GM18511 (cell line): ENCODE results near the gene PHTF2.
"Not testable (repeated sequence)": the region's sequence is repeated elsewhere in the genome, so short reads cannot be mapped to it uniquely, and the experiment has no call there.

ENCODE experiments used
- ATAC-seq: cut with Tn5 transposase; IDR thresholded peaks from one replicate; pipeline ENCODE4 v1.9.1; 2021; ENCODE audit warnings: mild to moderate bottlenecking, moderate library complexity; ENCODE audit not compliant: unreplicated experiment

PHTF2 gene

DNA sequence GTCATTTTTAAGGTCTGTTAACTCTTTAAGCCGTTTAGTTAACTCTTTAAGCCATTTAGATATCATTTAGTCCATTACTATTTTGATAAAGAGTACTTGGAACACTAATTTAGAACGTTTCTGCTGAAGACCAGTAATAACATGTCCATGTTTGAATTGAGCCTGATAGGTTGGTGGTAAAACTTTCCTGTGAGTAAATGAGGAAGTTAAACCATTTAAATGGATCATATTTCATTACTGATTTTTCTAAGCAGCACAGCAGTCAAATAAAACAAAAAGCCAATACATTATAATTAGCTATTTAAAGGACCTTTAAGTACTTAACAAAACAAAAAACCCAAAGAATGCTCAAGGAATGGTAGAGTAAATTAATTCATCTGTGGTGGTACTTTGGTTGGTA is 29.4 kb downstream of the PHTF2 start:
- no peak for ATAC-seq

DNA sequence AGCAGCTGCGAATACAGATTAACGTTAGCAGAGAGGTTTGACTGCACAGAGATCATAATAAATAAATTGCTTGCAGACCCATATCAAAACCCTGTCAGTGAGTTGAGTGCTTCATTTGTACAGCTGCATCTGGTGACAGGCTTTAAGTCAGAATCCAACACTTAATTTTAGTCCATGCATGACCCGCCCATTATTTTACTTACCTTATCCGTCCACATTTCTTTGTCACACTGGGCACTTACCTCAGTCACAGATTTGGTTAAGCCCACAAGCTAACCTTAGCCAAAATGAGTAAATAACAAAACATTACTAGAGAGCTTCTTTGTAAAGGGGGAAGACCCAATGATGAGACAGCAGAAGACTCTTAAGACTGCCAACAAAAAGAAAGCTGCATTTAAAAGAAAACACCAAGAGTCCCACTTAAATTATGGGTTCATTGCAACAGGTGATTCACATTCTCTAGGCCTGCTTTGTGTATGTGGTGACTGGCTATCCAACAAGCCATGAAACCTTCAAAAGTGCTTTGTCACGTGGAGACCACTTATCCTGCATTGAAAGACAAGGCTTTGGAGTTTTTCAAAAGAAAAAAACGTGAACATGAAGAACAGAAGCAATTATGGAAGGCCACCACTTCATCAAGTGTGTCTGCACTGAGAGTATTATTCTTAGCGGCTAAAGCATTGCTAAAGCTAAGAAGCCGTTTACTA is 32.2 kb downstream of the PHTF2 start:
- ATAC-seq, result no peak

DNA sequence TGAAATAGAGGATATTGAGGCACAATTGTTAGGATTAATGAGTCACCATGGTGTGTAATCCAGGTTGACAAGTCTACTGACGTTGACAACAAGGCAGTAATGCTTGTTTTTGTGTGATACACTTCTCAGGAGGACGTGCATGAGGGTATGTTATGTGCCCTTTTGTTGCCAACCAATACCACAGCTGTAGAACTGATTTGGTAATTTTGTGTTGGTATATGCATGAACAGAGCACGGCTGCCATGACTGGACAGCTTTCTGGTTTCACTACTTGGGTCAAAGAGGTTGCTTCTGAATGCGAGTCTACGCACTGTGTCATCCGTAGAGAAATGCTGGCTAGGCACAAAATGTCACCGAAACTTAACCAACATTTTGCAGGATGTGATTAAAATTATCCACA is 32.9 kb downstream of the PHTF2 start:
- no peak for ATAC-seq

DNA sequence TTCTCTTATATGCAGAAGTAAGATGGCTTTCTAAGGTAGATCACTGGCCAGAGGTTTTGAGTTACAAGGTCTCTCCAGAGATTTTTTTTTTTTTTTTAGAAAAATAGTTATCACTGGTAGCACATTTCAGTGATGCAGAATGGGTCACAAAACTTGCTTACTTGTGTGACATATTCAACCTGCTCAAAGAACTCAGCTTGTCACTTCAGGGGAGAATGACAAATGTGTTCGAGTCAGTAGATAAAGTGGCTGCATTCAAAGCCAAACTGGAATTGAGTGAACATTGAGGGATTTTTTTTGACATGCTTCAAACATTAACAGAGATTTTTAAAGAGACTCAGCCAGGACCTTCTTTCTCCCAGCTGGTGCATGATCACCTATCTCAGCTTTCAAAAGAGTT is 33.4 kb downstream of the PHTF2 start:
- ATAC-seq, result no peak

DNA sequence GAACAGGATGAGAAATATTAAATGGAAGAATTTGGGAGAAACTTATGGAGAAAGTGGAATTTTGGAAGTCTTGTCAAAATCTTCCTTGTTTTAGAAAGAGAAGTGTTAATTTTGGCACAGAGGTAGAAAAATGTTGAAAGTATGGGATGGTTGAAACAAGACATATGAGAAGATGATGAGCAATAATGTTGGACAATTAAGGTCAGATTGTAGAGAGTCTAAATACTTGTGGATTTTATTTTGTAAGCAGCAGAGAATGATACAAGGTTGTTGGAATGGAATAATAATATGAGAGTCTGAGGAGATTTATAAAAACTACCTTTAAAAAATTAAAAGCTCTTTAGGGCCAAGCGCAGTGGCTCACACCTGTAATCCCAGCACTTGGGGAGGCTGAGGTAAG is 34.6 kb downstream of the PHTF2 start:
- no peak for ATAC-seq

DNA sequence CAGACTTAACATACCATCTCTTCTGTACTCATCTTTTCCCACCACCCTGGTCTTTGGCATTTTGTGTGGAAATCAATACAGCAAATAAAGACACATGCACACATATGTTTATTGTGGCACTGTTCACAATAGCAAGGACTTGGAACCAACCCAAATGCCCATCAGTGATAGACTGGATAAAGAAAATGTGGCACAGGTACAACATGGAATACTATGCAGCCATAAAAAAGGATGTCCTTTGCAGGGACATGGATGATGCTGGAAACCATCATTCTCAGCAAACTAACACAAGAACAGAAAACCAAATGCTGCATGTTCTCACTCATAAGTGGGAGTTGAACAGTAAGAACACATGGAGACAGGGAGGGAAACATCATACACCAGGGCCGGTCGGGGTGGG is 37.9 kb downstream of the PHTF2 start:
- not testable (repeated sequence) for ATAC-seq

DNA sequence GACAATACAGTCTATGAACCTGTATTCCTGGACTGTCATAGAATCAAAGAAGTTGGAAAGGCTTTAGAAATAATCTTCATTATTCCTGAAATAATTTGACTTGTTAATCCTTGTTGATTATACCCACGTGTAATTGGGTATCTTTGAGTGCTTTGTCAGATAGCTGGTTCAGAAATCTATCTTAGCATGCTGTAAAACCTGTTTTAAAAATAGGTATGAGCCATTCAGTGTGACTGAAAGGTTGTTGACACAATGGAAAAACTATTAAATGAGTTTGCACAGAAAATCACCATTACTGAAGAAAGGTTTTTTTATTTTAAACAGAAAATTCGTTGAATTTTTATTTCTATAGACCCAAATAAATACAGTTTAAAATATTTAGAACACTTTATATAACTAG is 38.7 kb downstream of the PHTF2 start:
- no peak for ATAC-seq

DNA sequence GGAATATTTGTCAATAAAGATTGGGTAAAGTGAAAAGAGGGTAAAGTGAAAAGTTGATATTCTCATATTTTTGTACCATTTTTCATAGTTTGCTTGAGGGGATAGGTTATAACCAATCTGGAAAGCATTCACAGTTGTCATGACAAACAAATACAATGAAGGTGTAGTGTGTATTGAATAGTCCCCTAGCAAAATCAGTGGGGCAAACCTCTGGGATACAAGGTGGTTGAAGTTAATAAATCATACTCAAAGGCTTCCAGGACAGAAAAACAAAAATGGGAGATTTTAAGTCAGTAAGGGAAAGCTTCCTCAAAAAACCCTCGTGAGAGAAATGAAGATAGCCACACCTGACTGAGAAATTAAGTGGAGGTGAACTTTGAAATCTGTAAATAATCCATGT is 39.4 kb downstream of the PHTF2 start:
- ATAC-seq, result no peak

DNA sequence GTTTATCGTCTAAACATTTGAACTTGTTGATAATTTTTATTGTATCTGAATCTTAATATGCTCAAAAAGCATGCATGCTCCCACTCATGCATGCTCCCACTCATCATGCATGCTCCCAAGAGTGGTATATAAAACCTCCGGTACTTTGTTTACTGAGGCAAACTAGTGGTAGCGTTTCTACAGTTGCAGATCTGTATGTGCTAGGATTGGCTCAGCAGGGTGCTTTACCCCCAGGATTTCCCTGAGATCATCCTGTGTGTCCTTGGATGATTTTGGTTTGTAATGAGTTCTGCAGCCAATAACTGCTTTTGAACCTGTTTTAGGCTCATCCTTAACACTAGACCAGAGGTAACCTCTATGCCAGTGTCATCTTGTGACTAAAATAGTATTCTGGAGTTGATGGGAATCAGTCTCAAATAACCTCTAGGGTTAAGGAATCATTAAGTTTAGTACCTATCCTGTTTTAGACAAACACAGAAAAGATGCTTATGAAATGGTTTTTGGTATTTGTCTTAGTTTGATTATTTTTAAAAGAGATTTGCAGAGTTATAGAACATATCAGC is 40.4 kb downstream of the PHTF2 start:
- ATAC-seq, result no peak

DNA sequence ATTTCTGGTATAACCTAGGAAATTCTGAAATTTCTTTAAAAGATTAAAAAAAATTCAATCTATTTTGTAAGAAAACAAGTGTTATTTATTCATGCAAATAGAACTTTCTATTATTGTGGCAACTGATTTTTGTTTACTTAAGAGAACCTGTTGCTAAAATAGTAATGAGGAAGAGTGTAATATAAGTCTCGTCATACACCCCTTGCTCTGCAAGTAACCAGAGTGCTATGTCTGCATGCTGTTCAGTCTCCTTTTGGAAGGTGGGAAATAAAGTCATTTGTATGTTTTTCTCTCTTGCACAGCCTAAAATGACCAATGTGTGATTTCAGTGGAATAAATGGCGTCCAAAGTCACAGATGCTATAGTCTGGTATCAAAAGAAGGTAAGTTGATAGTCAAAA is 41.3 kb downstream of the PHTF2 start:
- ATAC-seq, result no peak

DNA sequence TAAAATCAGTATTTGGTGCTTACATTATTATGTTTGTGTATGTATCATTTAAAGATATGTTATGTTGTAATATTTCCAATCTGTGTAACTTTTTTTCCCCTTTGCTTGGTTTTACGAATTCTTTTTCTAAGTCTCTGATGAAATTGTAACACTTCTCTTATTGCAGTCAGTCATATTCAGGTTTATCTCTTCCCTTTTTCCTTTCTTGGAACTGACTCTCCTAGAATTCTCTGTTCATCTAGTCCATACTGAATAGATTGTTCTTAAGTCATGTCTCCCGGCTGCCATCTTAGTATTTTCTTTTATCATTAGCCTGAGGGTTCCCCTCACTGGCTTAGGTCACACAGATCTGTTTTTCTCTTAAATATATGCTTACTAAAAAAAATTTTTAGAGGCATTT is 44.6 kb downstream of the PHTF2 start:
- ATAC-seq, result no peak

DNA sequence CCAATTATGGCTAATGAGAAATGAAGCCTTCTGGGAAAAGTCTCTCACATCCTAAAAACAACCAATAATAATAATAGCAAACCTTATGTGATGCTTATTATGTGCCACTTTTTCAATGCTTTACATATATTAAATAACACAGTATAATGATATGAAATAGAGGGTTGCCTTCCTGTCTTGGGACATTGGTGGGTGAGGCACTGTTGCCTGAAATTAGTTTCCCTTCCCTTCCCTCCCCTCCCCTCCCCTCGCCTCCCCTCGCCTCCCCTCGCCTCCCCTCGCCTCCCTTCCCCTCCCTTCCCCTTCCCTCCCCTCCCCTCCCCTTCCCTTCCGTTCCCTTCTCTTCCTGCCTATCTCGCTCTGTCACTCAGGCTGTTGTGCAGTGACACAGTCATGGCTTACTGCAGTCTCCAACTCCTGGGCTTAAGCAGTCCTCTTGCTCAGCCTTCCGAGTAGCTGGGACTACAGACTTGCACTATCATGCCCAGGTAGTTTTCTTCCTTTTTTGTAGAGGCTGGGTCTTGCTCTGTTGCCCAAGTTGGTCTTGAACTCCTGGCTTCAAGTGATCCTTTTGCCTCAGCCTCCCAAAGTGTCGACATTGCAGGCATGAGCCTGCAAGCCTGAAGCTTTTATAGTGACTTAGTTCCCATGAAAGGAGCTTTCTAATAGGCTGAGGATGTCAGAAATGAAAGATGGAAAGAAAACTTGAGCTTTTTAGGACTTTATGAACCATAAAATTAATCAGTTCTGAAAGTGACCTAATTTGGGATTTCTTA is 47.9 kb downstream of the PHTF2 start:
- ATAC-seq, result no peak

DNA sequence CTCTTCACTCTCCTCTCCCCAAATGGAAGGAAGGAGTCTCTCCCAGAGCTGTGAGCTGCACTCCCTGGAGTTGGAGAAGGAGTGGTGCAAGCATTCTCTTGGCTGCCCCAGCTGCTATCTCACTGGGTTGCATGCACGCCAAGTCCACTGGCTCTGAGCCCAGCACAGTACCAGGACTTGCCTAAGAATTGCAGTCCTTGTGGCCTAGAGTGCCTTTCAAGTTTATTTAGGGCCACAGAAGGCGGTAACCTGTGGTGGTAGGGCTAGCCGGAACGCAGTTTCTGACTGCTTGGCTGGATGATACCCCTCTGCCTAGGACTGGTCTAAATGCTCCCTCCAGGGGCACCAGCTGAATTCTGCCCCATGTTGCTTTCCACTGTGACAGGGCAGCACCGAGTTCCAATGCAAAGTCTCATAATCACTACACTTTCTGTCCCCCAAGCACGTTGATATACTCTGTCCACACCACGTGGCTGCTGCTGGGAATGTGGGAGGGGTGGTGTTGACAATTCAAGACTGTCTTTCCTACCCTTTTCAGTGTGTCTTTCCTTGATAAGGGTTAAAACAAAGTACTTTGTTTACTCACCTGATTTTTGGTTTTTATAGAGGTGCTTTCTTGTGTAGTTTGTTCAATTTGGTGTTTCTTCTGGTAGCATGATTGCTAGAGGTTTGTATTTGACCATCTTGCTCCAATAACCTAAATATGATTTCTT is 57.0 kb downstream of the PHTF2 start:
- no peak for ATAC-seq

DNA sequence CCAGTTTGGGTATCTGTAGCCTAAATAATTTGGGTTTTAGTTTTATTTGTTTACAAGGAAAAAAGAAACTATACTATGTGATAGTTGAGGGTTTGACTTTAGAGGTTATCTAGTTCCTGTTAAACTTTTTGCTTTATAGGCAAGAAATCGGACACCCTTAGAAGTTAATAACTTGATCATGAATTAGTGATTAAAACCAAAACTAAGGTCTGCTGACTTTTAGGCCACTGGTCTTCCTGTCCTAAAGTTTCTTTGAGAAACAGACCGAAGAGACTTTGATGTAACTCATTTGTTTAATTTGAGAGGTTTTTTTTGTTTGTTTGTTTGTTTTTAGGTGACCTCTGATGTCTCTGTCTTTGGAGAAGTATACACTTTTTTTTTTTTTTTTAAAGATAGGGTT is 59.7 kb downstream of the PHTF2 start:
- ATAC-seq, result peak; percentile 70

DNA sequence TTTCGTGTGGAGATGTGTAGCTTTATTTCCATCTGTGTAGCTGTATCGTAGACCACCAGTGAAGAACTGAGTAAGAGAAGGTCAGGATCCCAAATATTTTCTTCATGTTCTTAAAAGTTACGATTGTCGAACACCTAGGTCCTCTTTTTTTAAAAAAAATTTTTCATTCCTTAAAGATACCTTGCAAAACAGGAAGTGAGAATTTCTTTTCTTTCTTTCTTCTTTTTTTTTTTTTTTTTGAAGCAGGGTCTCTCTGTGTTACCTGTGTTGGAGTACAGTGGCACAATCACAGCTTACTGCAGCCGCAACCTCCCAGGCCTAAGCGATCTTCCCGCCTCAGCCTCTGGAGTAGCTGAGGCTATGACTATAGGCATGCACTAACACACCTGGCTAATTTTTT is 60.8 kb downstream of the PHTF2 start:
- peak; percentile 32 for ATAC-seq

DNA sequence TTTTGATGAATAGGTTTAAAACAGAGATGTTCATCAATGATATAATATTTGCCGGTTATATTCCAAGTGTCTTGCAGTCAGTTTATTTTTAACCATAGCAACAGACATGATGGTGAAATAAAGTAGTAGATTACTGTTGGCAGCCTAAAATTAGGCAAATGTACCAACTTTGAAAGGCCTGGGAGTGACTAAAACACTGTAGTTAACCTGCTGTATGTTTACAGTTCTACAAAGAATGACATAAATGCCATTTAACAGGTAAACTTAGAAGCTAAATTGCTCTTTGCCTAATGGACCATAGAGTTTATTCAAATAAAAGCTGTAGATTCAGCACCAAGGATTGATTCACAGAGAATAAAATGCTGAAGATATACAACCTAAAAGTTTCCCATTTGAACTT is 64.1 kb downstream of the PHTF2 start:
- no peak for ATAC-seq

DNA sequence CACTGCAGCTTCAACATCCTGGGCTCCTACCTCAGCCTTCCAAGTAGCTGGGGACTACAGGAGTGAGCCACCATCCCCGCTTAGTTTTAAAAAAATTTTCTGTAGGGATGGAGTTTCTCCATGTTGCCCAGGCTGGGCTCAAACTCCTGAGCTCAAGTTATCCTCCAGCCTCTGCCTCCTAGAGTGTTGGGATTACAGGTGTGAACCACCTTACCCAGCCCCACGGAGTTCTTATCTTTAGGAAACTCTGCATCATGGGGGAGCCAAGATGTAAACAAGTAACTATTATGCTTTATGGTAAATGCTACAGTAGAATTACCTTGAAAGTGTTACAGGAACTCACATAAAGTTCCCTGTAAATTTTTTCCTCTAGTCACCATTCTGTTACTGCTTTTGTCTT is 65.3 kb downstream of the PHTF2 start:
- no peak for ATAC-seq

DNA sequence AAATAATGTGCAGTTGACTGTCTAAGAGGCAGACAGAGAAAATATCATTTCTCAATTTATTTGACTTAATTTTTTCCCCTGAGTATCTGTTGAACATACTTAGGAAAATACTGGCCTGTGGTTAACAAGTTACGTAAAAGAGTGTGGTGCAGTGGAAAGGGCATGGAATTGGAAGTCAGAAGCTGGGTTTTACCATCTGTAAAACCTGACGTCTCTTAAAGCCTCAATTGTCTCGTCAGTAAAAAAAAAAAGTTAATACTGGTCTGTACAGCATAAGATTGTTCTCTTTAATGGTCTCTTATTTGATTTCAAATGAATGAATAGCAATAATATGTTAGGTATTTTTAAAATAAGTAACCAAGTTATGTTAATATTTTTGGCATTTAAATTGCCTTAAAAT is 67.8 kb downstream of the PHTF2 start:
- no peak for ATAC-seq

DNA sequence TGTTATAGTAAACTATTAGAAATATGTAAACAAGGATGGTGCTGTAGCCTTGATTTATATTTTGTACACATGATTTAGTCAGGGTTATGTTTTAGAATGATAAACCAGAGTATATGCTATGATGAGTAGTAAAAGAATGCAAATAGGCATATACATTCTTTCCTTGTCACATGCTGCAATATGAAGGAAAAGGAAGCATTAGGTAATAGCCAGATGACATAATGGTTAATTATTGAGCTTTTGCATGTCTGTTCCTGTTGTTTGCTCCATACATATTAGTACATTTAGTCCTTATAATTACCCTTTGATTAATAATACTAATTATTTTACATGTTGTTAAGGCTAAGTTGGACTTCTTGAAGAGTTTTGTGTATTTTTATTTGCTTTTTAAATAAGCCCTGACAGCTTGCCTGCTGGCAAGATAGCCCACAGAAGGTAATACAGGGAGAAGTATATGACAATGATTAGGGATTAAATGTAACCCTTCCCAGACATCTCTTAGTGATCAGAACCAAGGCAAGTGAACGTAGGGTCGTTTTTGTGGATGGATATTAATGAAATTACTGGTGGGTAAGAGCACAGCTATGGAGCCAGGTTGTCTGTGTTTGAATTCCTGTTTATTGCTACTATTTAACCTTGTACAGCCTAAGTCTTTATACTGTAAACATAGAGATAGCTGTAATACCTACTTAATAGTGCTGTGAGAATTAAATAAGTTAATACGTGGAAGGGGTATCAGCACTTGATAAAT is 68.4 kb downstream of the PHTF2 start:
- ATAC-seq, result no peak

DNA sequence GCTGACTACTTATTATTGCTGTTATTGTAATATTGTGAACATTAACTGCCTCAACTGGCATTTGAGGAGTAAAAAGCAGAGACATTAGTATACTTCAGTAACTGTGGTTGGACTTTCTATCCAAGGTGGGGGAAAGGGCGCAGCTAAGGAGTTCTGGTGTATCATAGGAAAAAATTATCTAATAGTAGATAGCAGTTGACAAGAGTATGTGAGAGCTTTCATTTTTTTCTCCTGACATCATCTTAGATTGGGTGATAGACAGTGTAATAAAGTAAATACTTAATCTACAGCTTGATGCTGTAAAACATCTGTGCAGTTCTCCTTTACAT is 68.9 kb downstream of the PHTF2 start:
- no peak for ATAC-seq

DNA sequence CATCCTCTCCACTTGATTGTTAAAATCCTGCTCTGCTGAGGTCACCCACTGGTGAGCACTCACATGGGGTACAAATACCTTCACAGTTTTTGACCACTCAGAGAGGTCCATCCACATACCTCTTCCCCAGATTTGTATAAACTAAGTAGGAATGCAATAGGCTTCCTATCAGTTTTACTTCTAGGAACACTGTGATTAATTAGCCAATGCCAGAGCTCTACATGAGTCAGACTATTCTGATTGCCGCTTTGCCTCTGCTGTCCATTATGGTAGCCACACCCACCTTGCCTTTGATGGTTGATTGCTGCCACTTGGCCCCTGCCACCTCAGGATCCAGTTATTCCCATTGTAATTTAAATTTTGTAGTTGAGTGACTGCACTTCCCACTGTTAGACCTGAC is 73.7 kb downstream of the PHTF2 start:
- not testable (repeated sequence) for ATAC-seq
